Activated CD8-positive, alpha-beta T cell treated with anti-CD3 and anti-CD28 coated beads for 36 hours (primary cell): Measurements from ENCODE around the gene DPH7. TPM values are rescaled to one million over a fixed set of nuclear protein-coding genes. Genes with fewer than 3 reads are reported as not detected.

Source experiments
- ATAC-seq: fragments of 200-7000 bp; cut with Tn5 transposase; one replicate; pipeline ENCODE4 v1.10.0; 2021; ENCODE audit warnings: mild to moderate bottlenecking, moderate library complexity
- CTCF ChIA-PET: fragments of 350-600 bp; sonication (Branson Sonifier 250); formaldehyde crosslinking; loops from one replicate; lab custom pipeline; 2021; ENCODE audit warnings: antibody characterized with exemption; lab: Charles Lee
- POLR2A ChIA-PET: fragments of 350-600 bp; sonication (Branson Sonifier 250); formaldehyde crosslinking; loops from one replicate; lab custom pipeline; 2021; ENCODE audit warnings: antibody characterized with exemption; lab: Charles Lee
- DNase-seq: peaks from one replicate; pipeline ENCODE4 v3.0.0-alpha.2; 2020
- H3K27ac Mint-ChIP-seq: one replicate; pipeline ENCODE4 v1.8.0; 2021; ENCODE audit warnings: mild to moderate bottlenecking, mixed read lengths
- H3K27me3 Mint-ChIP-seq: one replicate; pipeline ENCODE4 v1.8.0; 2021; ENCODE audit warnings: mixed read lengths
- H3K36me3 Mint-ChIP-seq: one replicate; pipeline ENCODE4 v1.8.0; 2021; ENCODE audit warnings: low read depth, mixed read lengths
- H3K4me1 Mint-ChIP-seq: one replicate; pipeline ENCODE4 v1.8.0; 2021; ENCODE audit warnings: low read depth, mixed read lengths
- H3K4me3 Mint-ChIP-seq: one replicate; pipeline ENCODE4 v1.8.0; 2021; ENCODE audit warnings: mild to moderate bottlenecking, moderate library complexity, mixed read lengths
- H3K9me3 Mint-ChIP-seq: one replicate; pipeline ENCODE4 v1.8.0; 2021; ENCODE audit warnings: mixed read lengths
- CTCF ChIP-seq: fragments of 200-600 bp; IDR thresholded peaks from one replicate; pipeline ENCODE4 v1.8.0; 2022; ENCODE audit warnings: antibody characterized with exemption, mild to moderate bottlenecking
- intact Hi-C: fragments of 100-400 bp; cut with micrococcal nuclease; formaldehyde crosslinking; loops from one replicate; pipeline ENCODE4 v1.10.0; 2022
- total RNA-seq, 2 experiments: library from RNA; stranded (reverse); gene quantifications; one replicate each; pipeline ENCODE4 v1.2.3, GENCODE V29; 2021

DPH7 gene
- total RNA-seq, 2 experiments from 2014 or later = 33.7 to 35.0 TPM

GRCh38 chr9:137615387-137615871 lies 36.7 kb upstream of the DPH7 start:
- ChIA-PET CTCF (no interaction called here), POLR2A (no interaction called here)
- Mint-ChIP-seq H3K36me3 (peaks cover 6% of the 10 kb centered on the region), H3K9me3 (no peaks in the 10 kb centered on the region), H3K4me3 (no peak overlapping the region), H3K4me1 (peaks cover 28% of the 10 kb centered on the region), H3K27ac (no peak overlapping the region), H3K27me3 (no peaks in the 10 kb centered on the region)
- no peak for DNase-seq
- intact Hi-C loops = no loop called here
- no peak for ATAC-seq
- TF ChIP-seq CTCF = no peak

GRCh38 chr9:137614631-137615386 lies 36.1 kb upstream of the DPH7 start:
- POLR2A ChIA-PET = no interaction called here
- Mint-ChIP-seq H3K27ac (no peak overlapping the region), H3K27me3 (no peaks in the 10 kb centered on the region), H3K4me3 (no peak overlapping the region), H3K36me3 (peaks cover 6% of the 10 kb centered on the region), H3K9me3 (no peaks in the 10 kb centered on the region), H3K4me1 (peaks cover 22% of the 10 kb centered on the region)
- intact Hi-C loops = no loop called here
- DNase-seq (no peak), ATAC-seq (no peak)
- no peak for TF ChIP-seq CTCF
- CTCF ChIA-PET = no interaction called here

DNA sequence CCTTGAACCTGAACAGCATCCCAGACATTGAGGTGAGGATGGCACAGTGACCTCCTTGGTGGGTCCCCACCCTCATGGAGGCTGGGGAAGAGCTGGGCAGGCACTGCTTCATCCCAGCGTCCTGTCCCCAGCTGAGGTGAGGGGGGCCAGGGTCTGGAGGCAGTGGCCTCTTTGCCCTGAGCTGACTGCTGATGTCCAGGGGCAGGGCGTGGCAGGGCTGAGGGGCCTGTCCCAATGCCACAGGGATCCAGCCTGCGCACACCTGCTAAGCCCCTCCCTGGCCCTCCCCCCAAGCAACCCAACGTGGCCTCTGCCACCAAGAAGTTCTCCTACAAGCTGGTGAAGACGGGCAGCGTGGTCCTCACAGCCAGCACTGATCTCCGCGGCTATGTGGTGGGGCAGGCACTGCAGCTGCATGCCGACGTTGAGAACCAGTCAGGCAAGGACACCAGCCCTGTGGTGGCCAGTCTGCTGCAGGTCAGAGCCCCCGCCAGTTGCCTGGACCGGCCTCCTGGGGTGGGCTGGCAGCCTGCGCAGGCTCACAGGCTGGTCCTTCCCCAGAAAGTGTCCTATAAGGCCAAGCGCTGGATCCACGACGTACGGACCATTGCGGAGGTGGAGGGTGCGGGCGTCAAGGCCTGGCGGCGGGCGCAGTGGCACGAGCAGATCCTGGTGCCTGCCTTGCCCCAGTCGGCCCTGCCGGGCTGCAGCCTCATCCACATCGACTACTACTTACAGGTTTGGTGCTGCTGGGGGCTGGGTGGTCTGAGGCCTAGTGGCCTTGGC lies 35.2 kb upstream of the DPH7 start:
- ChIA-PET POLR2A (interaction anchor here (0.9 to 1.2 kb wide), 2 partner anchors 15 to 35 kb away, joined by 3 to 4 read pairs; no protein-coding TSS in a partner anchor), CTCF (no interaction called here)
- Mint-ChIP-seq H3K4me1 (peaks cover 22% of the 10 kb centered on the region), H3K36me3 (peaks cover 6% of the 10 kb centered on the region), H3K27me3 (no peaks in the 10 kb centered on the region), H3K27ac (no peak overlapping the region), H3K9me3 (no peaks in the 10 kb centered on the region), H3K4me3 (no peak overlapping the region)
- no peak for TF ChIP-seq CTCF
- intact Hi-C loops = no loop called here
- no peak for ATAC-seq
- no peak for DNase-seq

DNA sequence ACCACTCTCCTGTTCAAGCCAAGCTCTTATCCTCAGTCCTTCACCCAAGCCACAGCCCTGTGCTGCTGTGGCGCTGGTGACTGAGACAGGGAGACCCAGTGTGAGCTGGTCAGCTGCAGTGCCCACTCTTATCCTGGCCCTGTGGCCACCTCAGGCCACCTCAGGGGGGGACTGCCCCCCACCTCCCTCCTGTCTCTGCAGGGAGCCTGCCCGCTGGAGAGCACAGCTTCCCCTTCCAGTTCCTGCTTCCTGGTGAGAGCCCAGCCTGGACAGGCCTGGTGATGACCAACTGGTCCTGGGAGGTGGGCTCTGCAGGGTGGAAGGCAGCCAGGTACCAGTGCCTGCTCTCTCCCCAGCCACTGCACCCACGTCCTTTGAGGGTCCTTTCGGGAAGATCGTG lies 34.5 kb upstream of the DPH7 start:
- ChIA-PET POLR2A (interaction anchor here (0.9 to 1.2 kb wide), 2 partner anchors 16 to 34 kb away, joined by 3 to 4 read pairs; no protein-coding TSS in a partner anchor), CTCF (no interaction called here)
- no peak for ATAC-seq
- intact Hi-C loops = no loop called here
- Mint-ChIP-seq H3K4me3 (no peak overlapping the region), H3K27me3 (no peaks in the 10 kb centered on the region), H3K4me1 (peaks cover 22% of the 10 kb centered on the region), H3K36me3 (peaks cover 6% of the 10 kb centered on the region), H3K27ac (no peak overlapping the region), H3K9me3 (no peaks in the 10 kb centered on the region)
- no peak for TF ChIP-seq CTCF
- DNase-seq = no peak
